GM06990 (cell line): ENCODE results near the gene PIGS.

ENCODE experiments used
- DNase-seq: peaks from one replicate; pipeline ENCODE4 v3.0.0-alpha.2; 2011; ENCODE audit not compliant: insufficient read length; ENCODE audit errors: extremely low read depth
- H3K27me3 ChIP-seq: replicated peaks from 2 replicates; pipeline ENCODE4 v1.6.0; 2011; ENCODE audit warnings: low read length; ENCODE audit not compliant: control insufficient read depth, insufficient read depth
- H3K36me3 ChIP-seq: 2 replicates; pipeline ENCODE4 v1.5.1; 2011; ENCODE audit warnings: low read length; ENCODE audit not compliant: control insufficient read depth, insufficient read depth
- H3K4me3 ChIP-seq: replicated peaks from 2 replicates; pipeline ENCODE4 v1.5.1; 2011; ENCODE audit warnings: low read depth, mild to moderate bottlenecking, control low read depth, low read length
- CTCF ChIP-seq: IDR thresholded peaks from 2 replicates; pipeline ENCODE4 v1.5.1; 2011; ENCODE audit warnings: low read length, control low read depth, mild to moderate bottlenecking, inconsistent platforms; ENCODE audit not compliant: insufficient read depth, poor library complexity, severe bottlenecking

PIGS gene

DNA sequence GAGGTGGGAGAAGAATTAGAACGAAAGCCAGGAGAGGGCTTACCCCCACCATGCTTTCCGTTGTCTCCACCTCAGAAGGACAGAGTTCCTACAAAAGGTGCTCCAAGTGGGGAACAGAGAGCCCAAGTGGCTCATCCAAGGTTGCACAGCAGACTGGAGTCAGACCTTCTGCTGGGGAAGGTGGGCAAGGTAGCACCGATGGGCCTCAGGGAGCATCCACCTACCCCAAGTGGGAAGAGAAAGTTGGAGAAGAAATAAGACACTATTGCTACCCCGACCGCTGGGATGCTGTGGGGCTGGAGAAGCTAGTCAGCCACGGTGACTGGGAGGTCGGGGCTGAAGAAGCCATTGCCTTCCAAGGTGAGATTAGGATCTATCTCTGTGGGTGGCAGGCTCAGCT, 40.4 kb downstream of the PIGS start:
- no peak for TF ChIP-seq CTCF
- no peak for DNase-seq

GRCh38 chr17:28530250-28530649, 41.1 kb downstream of the PIGS start:
- Histone ChIP-seq H3K27me3 (no peaks in the 10 kb centered on the region; the same call in 1 of the 2 replicates), H3K36me3 (no peaks in the 10 kb centered on the region), H3K4me3 (no peak overlapping the region)
- no peak for DNase-seq
- no peak for TF ChIP-seq CTCF

More for the DNA sequence above, 40.4 kb downstream of the PIGS start:
- Histone ChIP-seq H3K36me3 (no peaks in the 10 kb centered on the region), H3K27me3 (no peaks in the 10 kb centered on the region; the same call in 1 of the 2 replicates), H3K4me3 (no peak overlapping the region)

DNA sequence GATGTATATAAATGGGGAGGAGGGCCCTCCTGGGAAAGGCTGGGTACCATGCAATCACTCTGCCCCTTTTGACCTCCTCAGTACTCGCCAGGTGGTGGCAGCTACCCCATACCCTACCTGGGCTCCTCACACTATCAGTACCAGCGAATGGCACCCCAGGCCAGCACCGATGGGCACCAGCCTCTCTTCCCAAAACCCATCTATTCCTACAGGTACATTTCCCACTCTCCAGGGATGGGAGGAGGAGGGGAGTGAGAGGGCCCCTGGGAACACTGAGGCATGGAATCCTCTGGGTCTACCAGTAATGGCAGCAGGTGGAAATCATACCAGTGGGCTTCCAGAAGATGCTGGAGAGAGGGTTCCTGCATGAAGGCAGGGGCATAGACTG, 42.3 kb downstream of the PIGS start:
- H3K4me3 ChIP-seq: no peak overlapping the region
- no peak for DNase-seq
- H3K36me3 ChIP-seq: no peaks in the 10 kb centered on the region
- H3K27me3 ChIP-seq: no peaks in the 10 kb centered on the region; the same call in 1 of the 2 replicates
- no peak for TF ChIP-seq CTCF

DNA sequence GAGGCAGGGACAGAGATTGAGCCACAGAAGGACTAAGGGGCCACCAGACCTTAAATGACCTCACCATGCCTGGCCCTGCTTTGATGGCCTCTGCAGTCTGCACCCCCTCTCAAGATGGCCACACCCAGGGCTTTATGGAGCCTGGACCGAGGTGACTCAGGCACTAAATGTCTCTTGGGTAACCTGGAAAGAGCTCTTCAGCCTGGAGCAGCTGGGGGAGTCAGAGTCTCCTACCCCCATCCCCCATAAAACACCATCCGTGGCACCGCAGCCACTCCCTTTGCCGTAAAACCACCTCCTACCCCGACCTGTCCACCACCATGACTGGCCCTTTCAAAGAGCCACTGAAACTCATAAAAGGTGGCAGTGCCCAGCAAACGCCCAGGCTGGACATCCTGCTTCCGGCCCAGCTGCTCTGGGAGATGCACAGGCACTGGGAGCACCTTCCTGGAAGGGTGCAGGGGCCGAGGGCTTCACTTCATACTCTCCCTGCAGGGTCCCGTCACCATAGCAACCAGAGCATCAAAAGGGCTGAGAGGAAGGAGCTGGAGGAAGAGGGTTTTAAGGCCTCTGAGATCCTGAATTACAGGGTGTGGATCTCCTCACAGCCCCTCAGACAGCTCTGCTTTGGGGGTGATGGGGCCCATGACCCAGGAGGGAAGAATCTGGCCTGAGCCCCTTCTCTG, 42.9 kb downstream of the PIGS start:
- H3K4me3 ChIP-seq: no peak overlapping the region
- TF ChIP-seq CTCF: no peak
- no peaks in the 10 kb centered on the region; the same call in 1 of the 2 replicates for H3K27me3 ChIP-seq
- no peak for DNase-seq
- H3K36me3 ChIP-seq: no peaks in the 10 kb centered on the region

GRCh38 chr17:28527859-28528258, 43.5 kb downstream of the PIGS start:
- Histone ChIP-seq H3K4me3 (no peak overlapping the region), H3K27me3 (no peaks in the 10 kb centered on the region; the same call in 1 of the 2 replicates), H3K36me3 (no peaks in the 10 kb centered on the region)
- no peak for DNase-seq
- TF ChIP-seq CTCF: no peak
